Nephron (organoid): ENCODE data around the gene CSNK2A2.

Source experiments
- H3K27ac Mint-ChIP-seq, 3 experiments: 2 replicates each; pipeline ENCODE4 v1.8.0; 2020; ENCODE audit warnings: mixed read lengths in 3 of 3, mild to moderate bottlenecking in 2 of 3, moderate library complexity in 1 of 3
- H3K27me3 Mint-ChIP-seq: 2 replicates; pipeline ENCODE4 v1.8.0; 2021; ENCODE audit warnings: low read depth, mild to moderate bottlenecking, moderate library complexity, mixed read lengths
- H3K36me3 Mint-ChIP-seq: 2 replicates; pipeline ENCODE4 v1.8.0; 2020; ENCODE audit warnings: low read depth, mixed read lengths
- H3K4me1 Mint-ChIP-seq: 2 replicates; pipeline ENCODE4 v1.8.0; 2020; ENCODE audit warnings: mixed read lengths
- H3K4me3 Mint-ChIP-seq, 3 experiments: 2 replicates each; pipeline ENCODE4 v1.8.0; 2020; ENCODE audit warnings: mild to moderate bottlenecking in 3 of 3, mixed read lengths in 3 of 3, moderate library complexity in 2 of 3
- H3K9me3 Mint-ChIP-seq: 2 replicates; pipeline ENCODE4 v1.8.0; 2020; ENCODE audit warnings: mixed read lengths
- CTCF ChIP-seq, 3 experiments: fragments of 200-600 bp; sonication (generic); IDR thresholded peaks; one replicate each; pipeline ENCODE4 v1.5.0; 2021; ENCODE audit warnings: antibody characterized with exemption in 3 of 3; ENCODE audit not compliant: unreplicated experiment in 3 of 3

CSNK2A2 gene

GRCh38 chr16:58129097-58129936, 68.6 kb downstream of the CSNK2A2 start, which contains the start of gene CFAP20:
TSS of gene CFAP20 (minus strand) at chr16:58129381. CDS start at chr16:58129115, 266 bp downstream.
- Mint-ChIP-seq H3K27me3 (no peaks in the 10 kb centered on the region), H3K4me1 (peaks cover 34% of the 10 kb centered on the region), H3K4me3 (peak within 1 kb of the TSS; percentile 80 to 86 (median 82)), H3K36me3 (peaks cover 4% of the 10 kb centered on the region), H3K9me3 (peaks cover 5% of the 10 kb centered on the region), H3K27ac (peak within 1 kb of the TSS; percentile 68 to 82 (median 80))
- TF ChIP-seq CTCF (IDR thresholded peaks at IDR 0.05; ENCODE audit: unreplicated experiment in 3 of 3): no peak

DNA sequence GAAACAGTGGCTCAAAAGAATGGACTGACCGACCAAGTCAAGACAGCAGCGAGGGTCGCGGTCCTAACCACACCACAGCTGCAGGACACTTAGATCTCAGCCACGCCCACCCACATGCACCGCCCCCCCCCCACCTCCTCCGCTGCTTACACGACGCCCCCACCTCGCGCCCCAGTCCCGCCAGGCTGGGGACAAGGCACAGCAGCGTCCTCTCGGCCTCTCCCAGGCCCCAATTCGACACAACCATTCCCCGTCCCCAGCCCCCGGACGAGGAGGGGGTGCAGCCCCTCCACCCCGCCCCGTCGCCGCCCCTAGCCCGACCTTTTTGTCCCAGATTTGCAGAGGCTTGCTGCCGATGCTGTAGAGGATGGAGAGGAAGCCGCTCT, 69.2 kb downstream of the CSNK2A2 start:
- H3K27me3 Mint-ChIP-seq: no peaks in the 10 kb centered on the region
- peak overlapping the region; percentile 80 to 86 (median 82) for H3K4me3 Mint-ChIP-seq
- peak overlapping the region; percentile 68 to 82 (median 80) for H3K27ac Mint-ChIP-seq
- peaks cover 40% of the 10 kb centered on the region for H3K4me1 Mint-ChIP-seq
- H3K9me3 Mint-ChIP-seq: peaks cover 5% of the 10 kb centered on the region
- TF ChIP-seq CTCF (IDR thresholded peaks at IDR 0.05; ENCODE audit: unreplicated experiment in 3 of 3): no peak
- peaks cover 4% of the 10 kb centered on the region for H3K36me3 Mint-ChIP-seq

GRCh38 chr16:58128181-58128631, 69.7 kb downstream of the CSNK2A2 start:
- Mint-ChIP-seq H3K9me3 (peaks cover 5% of the 10 kb centered on the region), H3K4me1 (peaks cover 43% of the 10 kb centered on the region), H3K27me3 (no peaks in the 10 kb centered on the region), H3K4me3 (peak overlapping the region; percentile 80 to 86 (median 82)), H3K27ac (peak overlapping the region; percentile 68 to 82 (median 80)), H3K36me3 (peaks cover 4% of the 10 kb centered on the region)
- no peak for TF ChIP-seq CTCF (IDR thresholded peaks at IDR 0.05; ENCODE audit: unreplicated experiment in 3 of 3)

- Mint-ChIP-seq H3K27me3 (no peaks in the 10 kb centered on the region), H3K36me3 (peaks cover 4% of the 10 kb centered on the region), H3K9me3 (peaks cover 5% of the 10 kb centered on the region), H3K4me1 (peaks cover 43% of the 10 kb centered on the region), H3K27ac (peak overlapping the region; percentile 68 to 82 (median 80)), H3K4me3 (peak overlapping the region; percentile 80 to 86 (median 82))
- no peak for TF ChIP-seq CTCF (IDR thresholded peaks at IDR 0.05; ENCODE audit: unreplicated experiment in 3 of 3)
Measured at GRCh38 chr16:58127634-58128033, 70.3 kb downstream of the CSNK2A2 start.

DNA sequence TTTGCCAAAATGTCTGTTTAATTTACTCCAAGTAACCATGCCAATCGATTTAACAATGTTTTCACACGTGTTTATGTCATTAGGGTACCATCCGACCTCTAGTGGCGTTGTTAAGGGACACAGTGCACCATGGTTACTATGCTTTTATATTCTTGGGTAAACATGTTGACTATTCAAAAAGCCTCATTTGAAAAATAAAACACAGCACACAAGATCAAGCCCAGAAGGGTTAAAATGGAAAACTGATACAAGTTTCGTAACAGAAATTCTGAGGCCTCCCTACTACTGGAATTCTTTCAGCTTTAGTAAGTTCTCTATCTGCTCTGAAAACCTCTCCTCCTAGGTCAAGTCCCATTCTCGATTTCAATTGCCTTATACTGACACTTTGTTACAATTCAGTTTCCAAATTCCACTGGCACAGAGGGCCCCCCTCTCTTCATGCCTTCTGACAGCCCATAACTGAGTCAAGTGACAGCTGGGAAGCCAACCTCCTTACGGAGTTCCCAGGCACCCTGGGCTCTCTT, 70.8 kb downstream of the CSNK2A2 start:
- Mint-ChIP-seq H3K27me3 (no peaks in the 10 kb centered on the region), H3K36me3 (peaks cover 4% of the 10 kb centered on the region), H3K4me3 (peak overlapping the region; percentile 80 to 86 (median 82)), H3K4me1 (peaks cover 44% of the 10 kb centered on the region), H3K9me3 (peaks cover 5% of the 10 kb centered on the region), H3K27ac (peak overlapping the region; percentile 68 to 82 (median 80))
- peak in 1 of 3 experiments; percentile 9 for TF ChIP-seq CTCF (IDR thresholded peaks at IDR 0.05; ENCODE audit: unreplicated experiment in 3 of 3)
